Type B pancreatic cell (in vitro differentiated cells): ENCODE measurements around the gene SAP130. TPM values are rescaled to one million over a fixed set of nuclear protein-coding genes. Genes with fewer than 3 reads are reported as not detected.

Experiments
- DNase-seq: peaks from one replicate; pipeline ENCODE4 v3.0.0; 2021; ENCODE audit warnings: mixed read lengths; ENCODE audit not compliant: unreplicated experiment; ENCODE audit errors: extremely low spot score
- H3K27ac Mint-ChIP-seq: 2 replicates; pipeline ENCODE4 v1.8.0; 2021; ENCODE audit warnings: mild to moderate bottlenecking, mixed read lengths
- H3K27me3 Mint-ChIP-seq: 2 replicates; pipeline ENCODE4 v1.8.0; 2021; ENCODE audit warnings: mixed read lengths
- H3K36me3 Mint-ChIP-seq: 2 replicates; pipeline ENCODE4 v1.8.0; 2021; ENCODE audit warnings: mixed read lengths
- H3K4me1 Mint-ChIP-seq: one replicate; pipeline ENCODE4 v1.8.0; 2021; ENCODE audit warnings: mixed read lengths; ENCODE audit not compliant: unreplicated experiment
- H3K4me3 Mint-ChIP-seq: 2 replicates; pipeline ENCODE4 v1.8.0; 2021; ENCODE audit warnings: mild to moderate bottlenecking, mixed read lengths
- H3K9me3 Mint-ChIP-seq: 2 replicates; pipeline ENCODE4 v1.8.0; 2021; ENCODE audit warnings: mixed read lengths
- total RNA-seq: library from RNA; stranded (reverse); gene quantifications from 2 replicates; pipeline ENCODE4 v1.2.1, GENCODE V29; 2021; ENCODE audit warnings: low replicate concordance
- TF ChIP-seq, protein P1 (sequence below): fragments of 200-600 bp; sonication (generic); conservative IDR thresholded peaks from 2 replicates; pipeline ENCODE4 v1.5.0; 2021; ENCODE audit warnings: antibody characterized with exemption, mild to moderate bottlenecking

Gene SAP130
- total RNA-seq, 1 donor from 2014 or later, result 41.9 TPM

- Mint-ChIP-seq H3K4me3 (no peak overlapping the region), H3K36me3 (peaks cover 5% of the 10 kb centered on the region), H3K27ac (peak overlapping the region; percentile 50), H3K4me1 (no peaks in the 10 kb centered on the region), H3K27me3 (peaks cover 4% of the 10 kb centered on the region), H3K9me3 (peaks cover 28% of the 10 kb centered on the region)
- no peak for DNase-seq
- TF ChIP-seq, protein P1, sequence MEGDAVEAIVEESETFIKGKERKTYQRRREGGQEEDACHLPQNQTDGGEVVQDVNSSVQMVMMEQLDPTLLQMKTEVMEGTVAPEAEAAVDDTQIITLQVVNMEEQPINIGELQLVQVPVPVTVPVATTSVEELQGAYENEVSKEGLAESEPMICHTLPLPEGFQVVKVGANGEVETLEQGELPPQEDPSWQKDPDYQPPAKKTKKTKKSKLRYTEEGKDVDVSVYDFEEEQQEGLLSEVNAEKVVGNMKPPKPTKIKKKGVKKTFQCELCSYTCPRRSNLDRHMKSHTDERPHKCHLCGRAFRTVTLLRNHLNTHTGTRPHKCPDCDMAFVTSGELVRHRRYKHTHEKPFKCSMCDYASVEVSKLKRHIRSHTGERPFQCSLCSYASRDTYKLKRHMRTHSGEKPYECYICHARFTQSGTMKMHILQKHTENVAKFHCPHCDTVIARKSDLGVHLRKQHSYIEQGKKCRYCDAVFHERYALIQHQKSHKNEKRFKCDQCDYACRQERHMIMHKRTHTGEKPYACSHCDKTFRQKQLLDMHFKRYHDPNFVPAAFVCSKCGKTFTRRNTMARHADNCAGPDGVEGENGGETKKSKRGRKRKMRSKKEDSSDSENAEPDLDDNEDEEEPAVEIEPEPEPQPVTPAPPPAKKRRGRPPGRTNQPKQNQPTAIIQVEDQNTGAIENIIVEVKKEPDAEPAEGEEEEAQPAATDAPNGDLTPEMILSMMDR, result no peak
Measured at GRCh38 chr2:128036748-128037607, 9.1 kb upstream of the SAP130 start.

GRCh38 chr2:128032092-128032491 is 4.2 kb upstream of the SAP130 start:
- H3K4me3 Mint-ChIP-seq, result no peak overlapping the region
- no peak overlapping the region for H3K27ac Mint-ChIP-seq
- peaks cover 4% of the 10 kb centered on the region for H3K27me3 Mint-ChIP-seq
- TF ChIP-seq, protein P1, result no peak
- peaks cover 12% of the 10 kb centered on the region for H3K9me3 Mint-ChIP-seq
- no peaks in the 10 kb centered on the region for H3K36me3 Mint-ChIP-seq
- no peak for DNase-seq
- H3K4me1 Mint-ChIP-seq, result peaks cover 5% of the 10 kb centered on the region

- no peaks in the 10 kb centered on the region for H3K36me3 Mint-ChIP-seq
- H3K27ac Mint-ChIP-seq, result peak overlapping the region; percentile 82
- no peak for DNase-seq
Measured at GRCh38 chr2:128028668-128029054, 802 bp upstream of the SAP130 start.

GRCh38 chr2:128027278-128027800 is 520 bp downstream of the SAP130 start:
- DNase-seq, result peak; percentile 98
- Mint-ChIP-seq H3K4me1 (peaks cover 5% of the 10 kb centered on the region), H3K27me3 (no peaks in the 10 kb centered on the region), H3K4me3 (peak overlapping the region; percentile 87), H3K27ac (no peak overlapping the region), H3K9me3 (no peaks in the 10 kb centered on the region), H3K36me3 (no peaks in the 10 kb centered on the region)
- TF ChIP-seq, protein P1, result no peak

More at GRCh38 chr2:128028668-128029054, 802 bp upstream of the SAP130 start:
- Mint-ChIP-seq H3K27me3 (peaks cover 4% of the 10 kb centered on the region), H3K9me3 (peaks cover 4% of the 10 kb centered on the region), H3K4me3 (peak overlapping the region; percentile 87), H3K4me1 (peaks cover 5% of the 10 kb centered on the region)
- TF ChIP-seq, protein P1, result no peak

GRCh38 chr2:128026448-128027277 is 1.2 kb downstream of the SAP130 start:
- peaks cover 5% of the 10 kb centered on the region for H3K4me1 Mint-ChIP-seq
- H3K27ac Mint-ChIP-seq, result peak overlapping the region; percentile 96
- H3K36me3 Mint-ChIP-seq, result peaks cover 3% of the 10 kb centered on the region
- no peaks in the 10 kb centered on the region for H3K9me3 Mint-ChIP-seq
- DNase-seq, result no peak
- TF ChIP-seq, protein P1, result no peak
- H3K4me3 Mint-ChIP-seq, result peak overlapping the region; percentile 99
- H3K27me3 Mint-ChIP-seq, result no peaks in the 10 kb centered on the region
